Left forelimb (tissue), 1 donor: ENCODE results near the gene GABRG3.
"Not testable (repeated sequence)": the region's sequence is repeated elsewhere in the genome, so short reads cannot be mapped to it uniquely, and the experiment has no call there.

Experiments used
- DNase-seq: peaks from one replicate; pipeline ENCODE4 v3.0.0-alpha.2; 2018; ENCODE audit warnings: low spot score

The GABRG3 gene

DNA sequence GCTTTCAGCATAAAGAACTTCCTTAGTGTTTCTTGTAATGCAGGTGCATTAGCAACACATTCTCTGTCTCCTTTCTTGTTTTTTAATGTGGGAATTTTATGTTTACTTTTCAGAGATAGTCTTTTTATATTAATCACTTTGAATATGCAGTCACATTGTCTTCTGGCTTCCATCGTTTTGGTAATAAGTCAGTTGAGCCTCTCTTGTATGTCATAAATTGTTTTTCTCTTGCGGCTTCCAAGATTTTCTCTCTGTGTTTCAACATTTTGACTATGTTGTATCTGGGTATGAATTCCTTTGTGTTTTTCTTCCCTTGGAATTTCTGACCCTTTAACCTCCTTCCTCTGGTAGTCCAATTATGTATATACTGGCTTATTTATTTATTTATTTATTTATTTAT, 25.3 kb downstream of the GABRG3 start:
- no peak for DNase-seq

DNA sequence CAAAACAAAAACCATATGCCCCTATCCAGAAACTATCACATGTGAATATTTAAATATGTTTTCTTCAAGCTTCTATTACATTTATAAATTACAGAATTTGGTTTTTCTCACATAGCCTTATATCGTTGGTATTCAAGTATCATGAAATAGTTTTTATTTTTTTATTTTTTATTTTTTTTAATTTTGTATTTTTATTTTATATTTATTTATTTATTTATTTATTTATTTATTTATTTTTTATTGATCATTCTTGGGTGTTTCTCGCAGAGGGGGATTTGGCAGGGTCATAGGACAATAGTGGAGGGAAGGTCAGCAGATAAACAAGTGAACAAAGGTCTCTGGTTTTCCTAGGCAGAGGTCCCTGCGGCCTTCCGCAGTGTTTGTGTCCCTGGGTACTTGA, 32.0 kb downstream of the GABRG3 start:
- DNase-seq: not testable (repeated sequence)

DNA sequence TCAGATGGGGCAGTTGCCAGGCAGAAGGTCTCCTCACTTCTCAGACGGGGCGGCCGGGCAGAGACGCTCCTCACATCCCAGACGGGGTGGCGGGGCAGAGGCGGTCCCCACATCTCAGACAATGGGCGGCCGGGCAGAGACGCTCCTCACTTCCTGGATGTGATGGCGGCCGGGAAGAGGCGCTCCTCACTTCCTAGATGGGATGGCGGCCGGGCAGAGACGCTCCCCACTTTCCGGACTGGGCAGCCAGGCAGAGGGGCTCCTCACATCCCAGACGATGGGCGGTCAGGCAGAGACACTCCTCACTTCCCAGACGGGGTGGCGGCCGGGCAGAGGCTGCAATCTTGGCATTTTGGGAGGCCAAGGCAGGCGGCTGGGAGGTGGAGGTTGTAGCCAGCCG, 33.2 kb downstream of the GABRG3 start:
- not testable (repeated sequence) for DNase-seq

DNA sequence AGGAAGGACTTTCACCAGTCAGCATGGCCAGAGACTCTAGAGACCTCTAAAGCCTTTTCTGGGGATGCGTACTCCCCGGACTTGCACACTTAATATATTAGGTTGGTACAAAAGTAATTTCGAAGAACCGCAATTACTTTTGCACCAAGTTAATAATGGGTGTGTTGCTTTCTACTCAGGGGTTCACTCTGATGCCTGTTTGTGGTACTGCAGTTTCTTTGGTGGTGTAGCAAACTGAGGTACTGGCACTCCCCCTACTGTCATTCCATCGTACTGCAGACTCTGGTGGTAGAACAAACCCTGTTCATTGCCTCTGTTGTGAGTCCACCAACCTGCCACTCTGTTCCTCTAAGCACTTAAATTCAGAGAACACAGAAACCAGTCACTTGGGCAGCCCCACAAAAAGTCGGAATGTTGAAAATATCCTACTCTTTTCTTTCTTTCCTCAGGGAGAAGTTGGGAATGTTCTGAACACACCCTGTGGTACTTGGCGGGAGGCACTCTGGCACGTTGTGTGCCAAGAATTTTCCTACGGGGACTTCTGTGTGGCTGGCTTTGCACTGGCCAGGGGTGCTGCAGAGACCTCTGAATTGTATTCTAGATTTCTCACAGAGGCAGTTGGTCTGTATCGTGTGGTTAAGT, 46.3 kb downstream of the GABRG3 start:
- DNase-seq: no peak

DNA sequence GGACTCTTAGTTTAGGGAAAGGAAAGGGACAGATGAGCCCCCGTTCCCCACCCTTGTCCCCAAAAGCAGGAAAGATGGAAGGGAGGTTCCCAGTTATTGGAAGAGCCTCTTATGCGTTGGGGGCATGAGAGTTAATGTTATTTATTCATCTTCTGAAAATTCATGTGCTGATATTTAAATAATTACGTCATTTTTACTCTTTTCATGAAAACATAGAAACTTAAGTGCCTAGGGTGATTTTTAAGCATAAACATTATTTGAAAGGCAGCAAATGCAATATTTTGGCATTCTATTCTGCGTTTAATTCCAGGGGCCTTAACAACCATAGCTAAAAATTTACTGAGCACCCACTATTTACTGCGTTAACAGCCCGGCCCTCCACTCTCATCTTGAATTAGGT, 48.7 kb downstream of the GABRG3 start:
- DNase-seq: no peak

- no peak for DNase-seq
Observed at GRCh38 chr15:27025481-27025966, 54.5 kb downstream of the GABRG3 start.

- DNase-seq: no peak
Observed at GRCh38 chr15:27027229-27027628, 56.2 kb downstream of the GABRG3 start.

GRCh38 chr15:27028858-27029477, 58.0 kb downstream of the GABRG3 start:
- DNase-seq: no peak

DNA sequence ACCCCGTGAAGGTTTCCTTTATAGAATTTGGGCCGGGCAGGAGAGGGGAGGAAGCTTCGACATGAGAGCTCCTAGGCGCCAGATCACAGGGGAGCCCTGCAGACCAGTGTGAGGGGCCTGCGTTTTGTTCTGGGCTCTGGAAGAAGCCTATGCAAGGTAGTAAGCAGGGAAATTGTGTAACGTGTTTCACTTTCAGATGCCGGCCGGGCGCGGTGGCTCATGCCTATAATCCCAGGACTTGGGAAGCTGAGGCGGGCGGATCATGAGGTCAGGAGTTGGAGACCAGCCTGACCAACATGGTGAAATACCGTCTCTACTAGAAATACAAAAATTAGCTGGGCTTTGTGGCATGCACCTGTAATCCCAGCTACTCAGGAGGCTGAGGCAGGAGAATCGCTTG, 65.2 kb downstream of the GABRG3 start:
- no peak for DNase-seq

DNA sequence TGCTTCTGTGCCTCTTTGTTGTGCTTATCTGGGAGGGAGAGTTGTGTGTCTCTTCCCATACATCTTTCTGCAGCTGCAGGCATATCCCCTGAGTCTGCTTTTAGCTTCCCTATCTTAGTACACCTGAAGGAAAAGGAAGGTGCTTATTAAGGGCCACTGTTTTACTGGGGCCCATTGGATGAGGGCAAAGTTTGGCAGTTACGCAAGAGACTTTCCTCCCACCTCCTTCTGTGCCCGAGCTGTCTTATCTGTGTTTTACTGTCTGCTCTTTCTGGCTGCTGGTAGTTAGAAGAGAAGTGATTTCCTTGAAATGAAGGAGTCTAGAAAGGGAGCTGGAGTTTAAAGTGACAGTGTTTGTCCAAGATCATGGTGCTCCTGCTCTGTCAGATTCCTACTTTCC, 66.5 kb downstream of the GABRG3 start:
- DNase-seq: no peak

DNA sequence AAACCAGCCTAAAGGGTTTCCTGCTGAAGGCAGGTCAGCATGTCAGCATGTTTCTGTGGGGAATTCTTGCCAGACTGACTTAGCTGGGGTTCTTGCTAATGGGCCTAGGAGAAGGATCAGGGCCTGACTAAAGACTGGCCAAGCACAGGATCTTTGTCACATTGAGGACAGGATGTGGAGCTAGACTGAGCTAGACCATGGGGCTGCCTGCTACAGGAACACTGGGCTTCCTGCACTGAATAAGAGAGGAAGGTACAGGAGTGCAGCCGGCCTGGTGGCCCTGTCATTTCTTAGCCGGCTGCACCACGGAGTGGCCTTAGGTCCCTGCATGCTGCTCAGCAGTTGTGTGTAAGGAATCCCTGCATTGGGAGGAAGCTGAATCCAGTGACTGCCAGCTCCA, 68.2 kb downstream of the GABRG3 start:
- DNase-seq: no peak

DNA sequence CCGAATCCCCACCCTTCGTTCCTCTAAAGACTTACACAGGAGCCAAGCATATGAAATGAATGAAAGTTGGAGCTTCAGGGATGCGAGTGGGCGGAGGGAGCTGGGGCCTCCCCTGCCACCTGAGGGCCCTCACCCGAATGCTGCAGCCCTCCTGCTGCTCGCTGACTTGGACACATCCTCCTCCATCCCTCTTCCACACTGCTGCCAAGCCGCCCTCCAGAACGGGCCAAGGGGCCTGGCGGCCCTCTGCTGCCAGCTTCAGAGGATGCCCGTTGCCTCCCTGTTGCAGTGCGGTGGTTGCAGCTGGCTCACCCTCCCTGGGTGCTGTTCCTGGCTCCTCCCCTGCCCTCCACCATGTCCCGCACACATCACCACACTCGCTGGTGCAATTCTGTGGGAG, 71.2 kb downstream of the GABRG3 start:
- DNase-seq: no peak

- no peak for DNase-seq
Observed at GRCh38 chr15:27042646-27043045, 71.7 kb downstream of the GABRG3 start.

DNA sequence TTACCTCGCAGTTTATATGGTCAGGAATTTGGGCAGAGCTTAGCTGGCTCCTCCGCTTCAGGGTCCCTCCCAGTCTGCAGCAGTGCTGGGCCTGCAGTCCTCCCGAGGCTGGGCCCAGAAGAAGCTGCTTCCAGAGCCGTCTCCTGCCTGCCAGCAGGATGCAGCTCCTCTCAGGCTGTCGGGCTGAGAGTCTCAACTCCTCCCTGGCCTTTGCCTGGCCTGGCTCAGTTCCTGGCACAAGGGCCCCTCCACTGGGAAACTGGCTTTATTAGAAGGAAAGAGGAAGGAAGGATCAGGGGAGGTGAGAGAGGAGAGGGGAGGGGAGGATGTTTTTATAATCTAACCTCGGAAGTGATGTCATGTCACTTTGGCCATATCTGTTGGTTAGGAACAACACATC, 72.8 kb downstream of the GABRG3 start:
- DNase-seq: no peak

DNA sequence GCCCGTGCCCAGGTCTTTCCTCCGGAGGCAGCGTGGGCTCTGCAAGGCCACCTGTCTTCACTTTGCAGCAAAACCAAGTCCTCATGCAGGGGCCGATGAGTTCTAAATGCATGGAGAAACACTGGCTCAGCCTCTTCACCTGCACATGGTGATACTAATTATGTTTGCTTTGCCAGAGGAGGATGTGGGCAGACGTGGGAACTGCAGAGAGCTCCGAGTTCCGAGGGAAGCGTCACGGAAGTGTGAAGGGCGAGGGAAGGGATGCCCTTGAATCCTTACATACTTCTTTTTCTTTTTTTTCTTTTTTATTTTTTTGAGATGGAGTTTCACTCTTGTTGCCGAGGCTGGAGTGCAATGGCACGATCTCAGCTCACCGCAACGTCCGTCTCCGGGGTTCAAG, 74.8 kb downstream of the GABRG3 start:
- DNase-seq: no peak

DNA sequence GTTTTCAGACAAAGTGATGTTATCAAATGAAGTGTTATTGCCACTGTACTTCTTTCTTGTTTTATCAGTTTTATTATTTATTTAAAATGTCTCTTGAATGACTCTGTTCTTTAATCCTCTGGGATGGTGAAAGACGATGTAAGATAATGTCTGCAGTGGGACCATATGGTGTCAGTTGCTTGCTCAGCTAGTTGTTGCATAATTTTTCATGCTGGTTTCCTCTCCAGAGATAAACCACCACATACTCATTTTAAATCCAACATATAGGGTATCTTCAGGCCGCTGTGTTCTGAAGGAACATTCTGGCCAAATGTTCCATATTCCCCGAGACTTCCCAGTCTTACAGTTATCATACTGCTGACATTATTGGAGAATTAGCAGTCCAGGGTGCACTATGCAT, 75.9 kb downstream of the GABRG3 start:
- DNase-seq: no peak

DNA sequence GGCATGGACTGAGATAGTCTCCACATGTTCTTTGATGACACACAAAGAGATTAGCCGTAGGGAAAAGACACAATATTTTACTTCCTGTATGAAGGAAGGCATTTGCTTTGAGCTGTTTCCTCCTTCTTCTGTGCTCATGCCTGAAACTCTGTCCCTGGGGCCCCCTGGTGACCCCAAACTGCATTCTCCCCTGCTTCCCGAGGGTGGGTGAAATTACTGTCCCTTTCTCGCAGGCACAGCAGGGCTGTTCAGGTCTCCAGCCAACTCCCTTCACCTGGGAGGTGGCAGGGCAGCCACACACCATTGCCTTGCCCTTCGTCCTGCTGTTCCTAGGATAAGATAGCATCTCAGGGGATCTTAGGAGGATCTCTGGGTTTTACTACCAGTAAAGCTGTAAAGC, 79.2 kb downstream of the GABRG3 start:
- no peak for DNase-seq

DNA sequence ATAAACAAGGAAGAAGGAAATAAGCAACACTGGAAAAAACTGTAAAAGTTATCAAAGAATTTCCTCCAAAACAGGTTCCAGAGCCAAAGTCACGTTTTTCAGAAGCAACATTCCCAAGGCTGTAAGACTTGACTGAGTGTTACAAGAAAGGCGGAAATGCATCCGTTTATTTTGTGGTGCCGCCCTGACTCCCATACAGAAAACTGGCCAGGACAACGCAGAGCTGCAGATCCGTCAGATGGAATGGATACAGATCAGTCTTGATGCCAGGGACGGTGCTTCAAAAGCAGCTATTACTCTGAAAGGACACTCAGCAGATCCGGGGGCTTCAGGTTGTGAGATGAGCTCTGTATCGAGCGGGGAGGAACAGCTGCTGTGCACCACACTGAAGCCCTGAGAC, 83.4 kb downstream of the GABRG3 start:
- DNase-seq: no peak

DNA sequence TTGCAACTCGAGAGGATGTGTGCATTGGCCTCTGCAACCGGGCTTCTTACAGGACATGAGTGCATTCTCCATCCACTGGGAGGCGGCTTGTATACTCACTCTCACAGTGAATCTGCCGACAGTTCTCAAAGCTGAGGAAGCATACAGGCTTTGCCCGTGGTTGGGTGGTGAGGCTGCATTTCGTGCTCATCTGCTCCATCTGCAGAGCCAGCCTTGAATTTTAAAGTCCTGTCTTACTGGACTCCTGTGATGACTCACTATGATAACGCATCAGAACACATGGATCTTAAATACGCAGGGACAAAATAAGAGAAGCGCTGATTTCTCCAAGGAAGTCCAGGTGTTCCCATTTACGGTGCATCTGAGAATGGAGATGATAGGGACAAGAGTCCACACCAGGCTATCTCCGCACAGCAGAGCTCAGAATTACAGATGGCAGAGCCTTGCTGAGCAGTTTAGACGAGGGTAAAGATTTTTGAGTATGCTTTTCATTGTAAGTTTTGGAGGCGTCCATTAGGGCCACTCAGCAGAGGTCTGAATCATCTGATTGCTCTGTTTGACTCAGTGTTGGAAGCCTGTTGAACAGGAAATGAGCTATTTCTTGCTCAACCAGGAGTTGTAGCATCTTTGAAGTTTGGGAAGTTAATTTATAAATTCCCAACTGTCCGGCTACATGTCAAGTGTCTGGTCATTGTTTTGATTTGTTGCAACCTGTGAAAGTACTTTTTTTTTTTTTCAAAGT, 87.1 kb downstream of the GABRG3 start:
- no peak for DNase-seq

DNA sequence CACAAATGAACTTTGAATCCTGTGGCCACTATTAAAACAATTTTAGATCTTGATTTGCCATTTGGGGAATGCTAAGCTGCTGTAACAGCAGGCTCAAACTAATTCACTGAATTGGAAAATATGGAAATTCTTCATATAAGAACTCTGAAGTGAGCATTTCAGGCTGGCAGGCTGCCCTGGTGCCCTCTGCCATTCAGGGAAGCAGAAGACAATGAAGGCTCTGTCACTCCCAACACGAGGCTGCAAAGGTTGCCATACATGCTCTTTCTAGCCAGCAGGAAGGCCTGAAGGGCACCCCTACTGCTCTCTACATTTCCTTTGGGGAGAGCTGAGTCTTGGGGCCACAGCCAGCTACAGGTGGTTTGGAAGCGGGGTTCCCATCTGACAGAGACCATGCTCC, 88.0 kb downstream of the GABRG3 start:
- DNase-seq: no peak

DNA sequence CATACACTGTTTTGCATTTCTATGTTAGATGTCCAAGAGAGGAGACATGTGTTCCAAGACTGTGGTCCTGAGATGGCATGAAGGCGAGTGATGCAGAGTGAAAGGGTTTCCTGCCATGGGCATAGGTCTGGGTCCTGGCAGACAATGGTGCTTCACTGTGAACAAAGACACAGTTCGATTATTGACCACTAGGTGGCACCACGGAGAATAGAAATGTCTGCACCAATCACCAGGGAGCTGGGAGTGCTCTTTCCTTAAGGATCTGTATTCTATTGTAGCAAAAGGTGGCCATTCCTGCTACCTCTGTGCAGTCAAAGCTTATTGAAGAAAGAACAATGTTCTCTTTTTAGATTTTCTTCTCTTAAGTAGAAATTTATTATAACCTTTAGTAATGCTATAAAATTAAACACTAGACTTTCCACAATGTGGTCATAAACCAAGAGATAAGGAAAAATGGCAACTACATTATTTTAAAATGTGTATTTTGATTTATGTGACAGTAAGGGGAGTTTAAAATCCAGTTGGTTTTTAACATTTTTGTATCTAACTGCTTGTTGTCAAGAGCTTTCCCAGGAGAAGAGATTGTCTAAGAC, 88.7 kb downstream of the GABRG3 start:
- no peak for DNase-seq

- no peak for DNase-seq
Observed at GRCh38 chr15:27061739-27062138, 90.8 kb downstream of the GABRG3 start.

- no peak for DNase-seq
Observed at GRCh38 chr15:27062951-27063350, 92.0 kb downstream of the GABRG3 start.
